Retinal pigment epithelial cell (primary cell): ENCODE results near the gene TNFRSF25.

Source experiments
- DNase-seq: peaks from one replicate; pipeline ENCODE4 v3.0.0-alpha.2; 2010; ENCODE audit warnings: low read depth
- H3K4me3 ChIP-seq: 2 replicates; pipeline ENCODE4 v1.5.1; 2011; ENCODE audit warnings: mild to moderate bottlenecking, low read length, control low read depth, moderate library complexity
- CTCF ChIP-seq: conservative IDR thresholded peaks from 2 replicates; pipeline ENCODE4 v1.5.1; 2011; ENCODE audit warnings: low read depth, low read length, control low read depth, inconsistent platforms

The TNFRSF25 gene

GRCh38 chr1:6419804-6420453 lies 46.0 kb downstream of the TNFRSF25 start, which contains the start of gene HES2:
TSS of gene HES2 (minus strand) at chr1:6419919. CDS start at chr1:6419820, 99 bp downstream.
- no peak for TF ChIP-seq CTCF
- no peak for DNase-seq
- peak within 1 kb of the TSS; percentile 12 for H3K4me3 ChIP-seq

- DNase-seq: no peak
- peak overlapping the region; percentile 12 for H3K4me3 ChIP-seq
- no peak for TF ChIP-seq CTCF
These were observed 46.6 kb downstream of the TNFRSF25 start for GRCh38 chr1:6419397-6419803.

- H3K4me3 ChIP-seq: no peak overlapping the region
- DNase-seq: no peak
- no peak for TF ChIP-seq CTCF
These were observed 47.1 kb downstream of the TNFRSF25 start for GRCh38 chr1:6418668-6419396.

GRCh38 chr1:6417961-6418667 lies 47.9 kb downstream of the TNFRSF25 start:
- TF ChIP-seq CTCF: no peak
- DNase-seq: no peak
- no peak overlapping the region for H3K4me3 ChIP-seq

- DNase-seq: no peak
- H3K4me3 ChIP-seq: no peak overlapping the region
- no peak for TF ChIP-seq CTCF
These were observed 49.1 kb downstream of the TNFRSF25 start for GRCh38 chr1:6416906-6417305.

- DNase-seq: no peak
- no peak overlapping the region for H3K4me3 ChIP-seq
- no peak for TF ChIP-seq CTCF
These were observed 49.7 kb downstream of the TNFRSF25 start for GRCh38 chr1:6416295-6416656.
